ENCODE results near the gene WT1. TPM values are rescaled to one million over a fixed set of nuclear protein-coding genes. Genes with fewer than 3 reads are reported as not detected.

WT1 gene
- total RNA-seq, 1 experiment from 2014 or later = 0.75 TPM

Other genes with a start within 250 kb of the WT1 start
- gene EIF3M, start 148.3 kb upstream of the WT1 start, total RNA-seq (2014; rRNA removed) = 616 and 708 TPM in 2 replicates